BE2C (cell line): ENCODE data around the gene TRIM43. TPM values are rescaled to one million over a fixed set of nuclear protein-coding genes. Genes with fewer than 3 reads are reported as not detected.
"Not testable (repeated sequence)": the region's sequence is repeated elsewhere in the genome, so short reads cannot be mapped to it uniquely, and the experiment has no call there.

ENCODE experiments used
- DNase-seq: peaks from one replicate; pipeline ENCODE4 v3.0.0-alpha.2; 2020
- H3K27me3 ChIP-seq: fragments of 250-450 bp; sonication (Bioruptor Pico); 2 replicates; pipeline ENCODE4 v1.5.1; 2020; ENCODE audit warnings: mild to moderate bottlenecking
- H3K36me3 ChIP-seq: fragments of 250-450 bp; sonication (Bioruptor Pico); 2 replicates; pipeline ENCODE4 v1.5.1; 2020; ENCODE audit warnings: mild to moderate bottlenecking
- H3K4me1 ChIP-seq: fragments of 250-450 bp; sonication (Bioruptor Pico); 2 replicates; pipeline ENCODE4 v1.5.1; 2020
- H3K4me3 ChIP-seq: 2 replicates; pipeline ENCODE4 v1.5.1; 2011; ENCODE audit warnings: low read depth, low read length
- H3K9me3 ChIP-seq: fragments of 250-450 bp; sonication (Bioruptor Pico); 2 replicates; pipeline ENCODE4 v1.5.1; 2020
- CTCF ChIP-seq: IDR thresholded peaks from 2 replicates; pipeline ENCODE4 v1.5.1; 2012; ENCODE audit warnings: mild to moderate bottlenecking, low read depth, low read length
- polyA plus RNA-seq: library from polyadenylated mRNA; unstranded; fragments of >200 nt; gene quantifications from one replicate; pipeline ENCODE4 v1.2.1, GENCODE V29; 2012; ENCODE audit warnings: low read depth, missing spikeins; ENCODE audit not compliant: insufficient read length, insufficient read depth

Gene TRIM43
- not detected for polyA plus RNA-seq

- H3K36me3 ChIP-seq, H3K9me3 ChIP-seq, DNase-seq, H3K4me1 ChIP-seq, H3K4me3 ChIP-seq, H3K27me3 ChIP-seq: not testable (repeated sequence)
Measured at GRCh38 chr2:95591701-95592100, at the start of gene TRIM43. Gene TRIM43, plus strand, starts transcription at chr2:95592001. Its CDS starts 2,023 bp downstream, at chr2:95594024.

GRCh38 chr2:95551055-95551568, 40.7 kb upstream of the TRIM43 start:
- Histone ChIP-seq H3K9me3 (no peaks in the 10 kb centered on the region), H3K4me3 (no peak overlapping the region), H3K4me1 (no peaks in the 10 kb centered on the region), H3K27me3 (no peaks in the 10 kb centered on the region), H3K36me3 (no peaks in the 10 kb centered on the region)
- TF ChIP-seq CTCF = no peak
- DNase-seq = no peak

GRCh38 chr2:95552911-95553310, 38.9 kb upstream of the TRIM43 start:
- Histone ChIP-seq H3K4me1 (no peaks in the 10 kb centered on the region), H3K9me3 (no peaks in the 10 kb centered on the region), H3K27me3 (no peaks in the 10 kb centered on the region), H3K4me3 (no peak overlapping the region), H3K36me3 (no peaks in the 10 kb centered on the region)
- no peak for TF ChIP-seq CTCF
- DNase-seq = no peak

- no peak for TF ChIP-seq CTCF
- DNase-seq = no peak
Measured at GRCh38 chr2:95569170-95569569, 22.6 kb upstream of the TRIM43 start.

GRCh38 chr2:95573866-95574265, 17.9 kb upstream of the TRIM43 start:
- DNase-seq = no peak
- Histone ChIP-seq H3K4me3 (no peak overlapping the region), H3K4me1 (no peaks in the 10 kb centered on the region), H3K27me3 (no peaks in the 10 kb centered on the region), H3K36me3 (no peaks in the 10 kb centered on the region), H3K9me3 (no peaks in the 10 kb centered on the region)
- TF ChIP-seq CTCF = no peak

More at GRCh38 chr2:95569170-95569569, 22.6 kb upstream of the TRIM43 start:
- Histone ChIP-seq H3K27me3 (no peaks in the 10 kb centered on the region), H3K9me3 (no peaks in the 10 kb centered on the region), H3K4me1 (no peaks in the 10 kb centered on the region), H3K4me3 (no peak overlapping the region), H3K36me3 (no peaks in the 10 kb centered on the region)

- no peak for DNase-seq
- TF ChIP-seq CTCF = no peak
- Histone ChIP-seq H3K4me3 (no peak overlapping the region), H3K9me3 (no peaks in the 10 kb centered on the region), H3K36me3 (no peaks in the 10 kb centered on the region), H3K27me3 (no peaks in the 10 kb centered on the region), H3K4me1 (no peaks in the 10 kb centered on the region)
Measured at GRCh38 chr2:95574506-95574905, 17.3 kb upstream of the TRIM43 start.

GRCh38 chr2:95575857-95576256, 15.9 kb upstream of the TRIM43 start:
- no peak for TF ChIP-seq CTCF
- Histone ChIP-seq H3K4me1 (no peaks in the 10 kb centered on the region), H3K9me3 (no peaks in the 10 kb centered on the region), H3K4me3 (no peak overlapping the region), H3K36me3 (no peaks in the 10 kb centered on the region), H3K27me3 (no peaks in the 10 kb centered on the region)
- DNase-seq = no peak
